GM23338 (cell line): ENCODE results near the gene XRCC4.

Experiments
- CTCF ChIP-seq, 2 experiments: fragments of 200-600 bp in 1 of 2; sonication (generic) in 1 of 2; conservative IDR thresholded peaks; 2 replicates each; pipeline versions ENCODE4 v1.5.1 to v1.6.1; 2016 to 2017; ENCODE audit warnings: antibody characterized with exemption in 2 of 2, low read depth in 2 of 2, mild to moderate bottlenecking in 2 of 2, moderate library complexity in 1 of 2
- EZH2 ChIP-seq: fragments of 200-600 bp; sonication (generic); IDR thresholded peaks from one replicate; pipeline ENCODE4 v1.8.0; 2017; ENCODE audit warnings: antibody characterized with exemption, mild to moderate bottlenecking, low read depth; ENCODE audit not compliant: unreplicated experiment
- POLR2AphosphoS5 ChIP-seq: IDR thresholded peaks from 2 replicates; pipeline ENCODE4 v1.6.1; 2016; ENCODE audit warnings: antibody characterized with exemption, low read depth
- REST ChIP-seq: IDR thresholded peaks from one replicate; pipeline ENCODE4 v1.6.1; 2018; ENCODE audit warnings: antibody characterized with exemption; ENCODE audit not compliant: unreplicated experiment
- ZNF462 ChIP-seq: fragments of 250-450 bp; sonication (Bioruptor Pico); IDR thresholded peaks from 2 replicates; pipeline ENCODE4 v1.5.0; 2020; ENCODE audit warnings: mild to moderate bottlenecking, moderate library complexity

GRCh38 chr5:83396662-83397061, 319.3 kb downstream of the XRCC4 start:
- no peak for TF ChIP-seq POLR2AphosphoS5
- no peak for TF ChIP-seq CTCF (conservative IDR thresholded peaks at IDR 0.05; ENCODE audit: low read depth in 2 of 2)
- no peak for TF ChIP-seq REST
- no peak for TF ChIP-seq EZH2
- TF ChIP-seq ZNF462 = no peak
